Measurements from ENCODE around the gene S100A4.

GRCh38 chr1:153538315-153538821 is 7.2 kb downstream of the S100A4 start:
- TF ChIP-seq CTCF (IDR thresholded peaks at IDR 0.05), result no peak
- no peak for TF ChIP-seq POLR2A (IDR thresholded peaks at IDR 0.05)
